Endothelial cell of umbilical vein (primary cell): ENCODE data around the gene POU5F1. TPM values are rescaled to one million over a fixed set of nuclear protein-coding genes. Genes with fewer than 3 reads are reported as not detected.

Experiments
- BruUV-seq: library from RNA; stranded (reverse); fragments of 400-500 nt; replicated peaks from 2 replicates; lab custom pipeline; 2021; lab: Mats Ljungman, UMichigan
- CTCF ChIA-PET: fragments of 300-600, 350-600 bp; sonication (Branson Sonifier 250); formaldehyde crosslinking; loops from one replicate; lab custom pipeline; 2021; ENCODE audit warnings: antibody characterized with exemption, inconsistent platforms; lab: Charles Lee
- POLR2A ChIA-PET: fragments of 300-600, 350-600 bp; sonication (Branson Sonifier 250); formaldehyde crosslinking; loops from one replicate; lab custom pipeline; 2021; ENCODE audit warnings: antibody characterized with exemption, inconsistent platforms; lab: Charles Lee
- DNase-seq: peaks from one replicate; pipeline ENCODE4 v3.0.0-alpha.2; 2011; ENCODE audit warnings: low read depth, low spot score
- FAIRE-seq: peaks from 2 replicates; lab custom pipeline; 2011; peaks lifted over from hg19 to GRCh38; lab: Jason Lieb, UNC
- H2AFZ ChIP-seq: 2 replicates; pipeline ENCODE4 v1.6.0; 2012; ENCODE audit warnings: low read depth, low read length, control low read depth, inconsistent platforms
- H3K27ac ChIP-seq: 2 replicates; pipeline ENCODE4 v1.5.1; 2011; ENCODE audit warnings: low read depth, mild to moderate bottlenecking, control low read depth, low read length, moderate library complexity; ENCODE audit not compliant: insufficient read depth
- H3K27me3 ChIP-seq, 2 experiments: 2 replicates each; pipeline versions ENCODE4 v1.6.0 to v1.6.1; 2011; ENCODE audit warnings: low read length in 2 of 2, mixed read lengths in 1 of 2; ENCODE audit not compliant: control insufficient read depth in 2 of 2, insufficient read depth in 2 of 2
- H3K36me3 ChIP-seq, 2 experiments: 2 replicates in 1 of 2; 3 replicates in 1 of 2; pipeline ENCODE4 v1.5.1; 2011; ENCODE audit warnings: low read length in 2 of 2, mild to moderate bottlenecking in 1 of 2, moderate library complexity in 1 of 2; ENCODE audit not compliant: control insufficient read depth in 2 of 2, insufficient read depth in 2 of 2; ENCODE audit errors: extremely low read depth in 1 of 2
- H3K4me1 ChIP-seq: 3 replicates; pipeline ENCODE4 v1.5.1; 2011; ENCODE audit warnings: mild to moderate bottlenecking, low read length; ENCODE audit not compliant: control insufficient read depth, insufficient read depth; ENCODE audit errors: extremely low read depth
- H3K4me2 ChIP-seq: 2 replicates; pipeline ENCODE4 v1.6.1; 2011; ENCODE audit warnings: low read length, control low read depth, mixed read lengths; ENCODE audit not compliant: insufficient read depth
- H3K4me3 ChIP-seq, 3 experiments: fragments of 200-600 bp in 1 of 3; sonication (generic), shearing (Covaris generic) in 1 of 3; replicated peaks in 1 of 3; 2 replicates each; pipeline ENCODE4 v1.5.1; 2011 to 2016; ENCODE audit warnings: control low read depth in 3 of 3, low read length in 3 of 3, mild to moderate bottlenecking in 2 of 3, inconsistent platforms in 1 of 3, low read depth in 1 of 3, moderate library complexity in 1 of 3; ENCODE audit not compliant: insufficient read depth in 1 of 3
- H3K79me2 ChIP-seq: 2 replicates; pipeline ENCODE4 v1.6.0; 2012; ENCODE audit warnings: low read length, inconsistent platforms; ENCODE audit not compliant: control insufficient read depth, insufficient read depth
- H3K9ac ChIP-seq: replicated peaks from 2 replicates; pipeline ENCODE3; 2011; ENCODE audit warnings: low read length, control low read depth; ENCODE audit not compliant: insufficient read depth; ENCODE audit errors: extremely low read depth
- H3K9me1 ChIP-seq: replicated peaks from 3 replicates; pipeline ENCODE4 v1.6.0; 2011; ENCODE audit warnings: mild to moderate bottlenecking, low read length; ENCODE audit not compliant: control insufficient read depth, insufficient read depth; ENCODE audit errors: extremely low read depth
- H3K9me3 ChIP-seq: replicated peaks from 2 replicates; pipeline ENCODE4 v1.5.1; 2012; ENCODE audit warnings: low read length, inconsistent platforms; ENCODE audit not compliant: control insufficient read depth, insufficient read depth
- H4K20me1 ChIP-seq: replicated peaks from 2 replicates; pipeline ENCODE3; 2011; ENCODE audit warnings: mild to moderate bottlenecking, low read length; ENCODE audit not compliant: control insufficient read depth, insufficient read depth; ENCODE audit errors: extremely low read depth
- CTCF ChIP-seq, 2 donors: IDR thresholded peaks; 1 replicate in 1 of 2; 2 replicates in 1 of 2; pipeline ENCODE4 v1.5.1; 2011; ENCODE audit warnings: low read length in 2 of 2, mild to moderate bottlenecking in 2 of 2, moderate library complexity in 2 of 2, control low read depth in 1 of 2, inconsistent platforms in 1 of 2, low read depth in 1 of 2; ENCODE audit not compliant: insufficient read depth in 1 of 2; ENCODE audit errors: extremely low read depth in 1 of 2
- MAX ChIP-seq: IDR thresholded peaks from 2 replicates; pipeline ENCODE4 v1.6.1; 2011; ENCODE audit not compliant: insufficient read depth, insufficient read length
- MYC ChIP-seq: IDR thresholded peaks from one replicate; pipeline ENCODE4 v1.6.1; 2011; ENCODE audit warnings: mild to moderate bottlenecking, low read depth, low read length
- dilution Hi-C: fragments of 300-500 bp; cut with MboI; formaldehyde crosslinking; loops from one replicate; pipeline ENCODE4 v1.15.0; 2019; ENCODE audit warnings: low sequenced_read_pairs; ENCODE audit not compliant: extremely low pct_ligation_motif_present
- intact Hi-C: fragments of 100-400 bp; cut with micrococcal nuclease; formaldehyde crosslinking; loops from one replicate; pipeline ENCODE4 v1.10.0; 2022
- polyA plus RNA-seq, 4 experiments: library from polyadenylated mRNA; depleted of rRNA in 3 of 4; stranded (reverse) in 3 of 4; unstranded in 1 of 4; fragments of >200 nt; gene quantifications; 2 replicates each; pipeline versions ENCODE4 v1.2.1 to v1.2.3, GENCODE V29; 2011 to 2012; ENCODE audit warnings: missing spikeins in 1 of 4
- total RNA-seq: library from RNA; stranded (reverse); gene quantifications from 2 replicates; pipeline ENCODE4 v1.2.3, GENCODE V29; 2021

The POU5F1 gene
- total and polyA plus RNA-seq, 2 donors (not counting 3 experiments of a cell fraction or from before 2014, with no cell fraction given) = 0.63 TPM; not detected in 1

DNA sequence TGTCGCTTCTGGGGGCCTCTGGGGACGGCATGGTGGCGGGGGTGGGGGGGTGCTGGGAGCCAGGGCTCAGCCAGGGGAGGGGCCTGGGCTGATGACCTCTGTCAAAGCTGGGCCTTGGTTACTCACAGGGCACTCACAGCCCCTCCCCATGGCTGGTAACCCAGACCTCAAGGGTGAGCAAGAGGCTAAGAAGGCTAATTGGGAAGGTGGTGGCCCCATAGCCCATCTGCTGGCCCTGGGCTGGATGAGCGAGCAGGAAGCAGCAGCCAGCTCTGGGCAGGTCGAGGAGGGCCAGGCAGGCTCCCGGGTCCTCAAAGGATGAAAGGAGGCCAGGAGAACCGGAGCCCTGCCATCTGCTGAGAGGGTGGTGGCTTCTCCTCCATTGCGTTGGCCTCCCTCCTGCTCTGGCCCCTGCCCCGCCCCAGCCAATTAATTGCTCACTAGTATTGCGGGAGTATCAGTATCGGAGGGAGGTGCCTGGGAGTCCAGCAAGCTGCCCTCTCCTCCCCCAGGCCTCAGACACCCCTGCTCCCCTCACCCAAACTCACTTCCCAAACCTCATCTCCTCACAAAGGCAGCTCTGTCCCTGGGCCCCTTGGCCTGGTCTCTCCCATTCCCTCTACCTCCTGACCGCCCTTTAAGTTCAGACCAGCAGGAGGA lies 49.2 kb downstream of the POU5F1 start:
- FAIRE-seq = no peak
- POLR2A ChIA-PET = no interaction called here
- DNase-seq = no peak
- no peak for TF ChIP-seq MYC
- no peak for TF ChIP-seq MAX
- TF ChIP-seq CTCF (IDR thresholded peaks at IDR 0.05; ENCODE audit: extremely low read depth in 1 of 2, insufficient read depth in 1 of 2, low read depth in 1 of 2, low read length in 2 of 2) = no peak
- no peaks in the 10 kb centered on the region for H3K27me3 ChIP-seq
- CTCF ChIA-PET = interaction anchor here (0.9 to 1.0 kb wide), 2 partner anchors 34 to 51 kb away, joined by 3 read pairs; no protein-coding TSS in a partner anchor
- no peaks in the 10 kb centered on the region for H3K36me3 ChIP-seq
- dilution Hi-C loops = no loop called here
- H3K79me2 ChIP-seq = no peaks in the 10 kb centered on the region
- H3K9ac ChIP-seq = no peak overlapping the region
- H4K20me1 ChIP-seq = no peaks in the 10 kb centered on the region
- H3K4me3 ChIP-seq = no peak overlapping the region
- H3K4me1 ChIP-seq = peaks cover 36% of the 10 kb centered on the region
- no peak overlapping the region for H2AFZ ChIP-seq
- no peaks in the 10 kb centered on the region for H3K9me3 ChIP-seq
- no peaks in the 10 kb centered on the region for H3K9me1 ChIP-seq
- intact Hi-C loops = no loop called here
- H3K27ac ChIP-seq = no peak overlapping the region
- H3K4me2 ChIP-seq = no peak overlapping the region
- no TSS peak for BruUV-seq
